ENCODE measurements around the gene AFP.

GRCh38 chr4:73433140-73433539, 2.9 kb upstream of the AFP start:
- TF ChIP-seq, protein P1, sequence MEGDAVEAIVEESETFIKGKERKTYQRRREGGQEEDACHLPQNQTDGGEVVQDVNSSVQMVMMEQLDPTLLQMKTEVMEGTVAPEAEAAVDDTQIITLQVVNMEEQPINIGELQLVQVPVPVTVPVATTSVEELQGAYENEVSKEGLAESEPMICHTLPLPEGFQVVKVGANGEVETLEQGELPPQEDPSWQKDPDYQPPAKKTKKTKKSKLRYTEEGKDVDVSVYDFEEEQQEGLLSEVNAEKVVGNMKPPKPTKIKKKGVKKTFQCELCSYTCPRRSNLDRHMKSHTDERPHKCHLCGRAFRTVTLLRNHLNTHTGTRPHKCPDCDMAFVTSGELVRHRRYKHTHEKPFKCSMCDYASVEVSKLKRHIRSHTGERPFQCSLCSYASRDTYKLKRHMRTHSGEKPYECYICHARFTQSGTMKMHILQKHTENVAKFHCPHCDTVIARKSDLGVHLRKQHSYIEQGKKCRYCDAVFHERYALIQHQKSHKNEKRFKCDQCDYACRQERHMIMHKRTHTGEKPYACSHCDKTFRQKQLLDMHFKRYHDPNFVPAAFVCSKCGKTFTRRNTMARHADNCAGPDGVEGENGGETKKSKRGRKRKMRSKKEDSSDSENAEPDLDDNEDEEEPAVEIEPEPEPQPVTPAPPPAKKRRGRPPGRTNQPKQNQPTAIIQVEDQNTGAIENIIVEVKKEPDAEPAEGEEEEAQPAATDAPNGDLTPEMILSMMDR (IDR thresholded peaks at IDR 0.05), result no peak
- TF ChIP-seq POLR2AphosphoS5 (IDR thresholded peaks at IDR 0.05; ENCODE audit: insufficient read depth in 1 of 2, low read depth in 1 of 2) (no peak), POLR2A (IDR thresholded peaks at IDR 0.05) (no peak)
